Medulla oblongata (tissue), 1 donor: Measurements from ENCODE around the gene PTPRCAP.
"Not testable (repeated sequence)": the region's sequence is repeated elsewhere in the genome, so short reads cannot be mapped to it uniquely, and the experiment has no call there.

ENCODE experiments used
- DNase-seq: peaks from one replicate; pipeline ENCODE4 v3.0.0-alpha.2; 2015; ENCODE audit errors: extremely low spot score

Gene PTPRCAP

DNA sequence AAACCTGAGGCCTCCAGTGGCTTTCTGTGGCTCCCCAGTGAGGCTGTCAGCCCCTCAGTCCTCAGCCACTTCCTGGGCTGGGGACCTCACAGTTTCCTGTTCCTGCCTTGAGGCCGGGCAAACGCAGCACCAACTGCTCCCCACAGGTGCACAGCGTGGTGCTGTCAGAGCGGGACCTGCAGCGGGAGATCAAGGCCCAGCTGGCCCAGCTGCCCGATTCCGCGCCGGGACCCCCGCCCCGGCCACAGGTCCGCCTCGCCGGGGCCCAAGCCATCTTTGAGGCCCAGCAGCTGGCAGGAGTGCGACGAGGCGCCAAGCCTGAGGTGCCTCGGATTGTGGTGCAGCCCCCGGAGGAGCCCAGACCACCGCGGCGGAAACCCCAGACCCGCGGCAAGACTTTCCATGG, 28.2 kb downstream of the PTPRCAP start:
- no peak for DNase-seq

DNA sequence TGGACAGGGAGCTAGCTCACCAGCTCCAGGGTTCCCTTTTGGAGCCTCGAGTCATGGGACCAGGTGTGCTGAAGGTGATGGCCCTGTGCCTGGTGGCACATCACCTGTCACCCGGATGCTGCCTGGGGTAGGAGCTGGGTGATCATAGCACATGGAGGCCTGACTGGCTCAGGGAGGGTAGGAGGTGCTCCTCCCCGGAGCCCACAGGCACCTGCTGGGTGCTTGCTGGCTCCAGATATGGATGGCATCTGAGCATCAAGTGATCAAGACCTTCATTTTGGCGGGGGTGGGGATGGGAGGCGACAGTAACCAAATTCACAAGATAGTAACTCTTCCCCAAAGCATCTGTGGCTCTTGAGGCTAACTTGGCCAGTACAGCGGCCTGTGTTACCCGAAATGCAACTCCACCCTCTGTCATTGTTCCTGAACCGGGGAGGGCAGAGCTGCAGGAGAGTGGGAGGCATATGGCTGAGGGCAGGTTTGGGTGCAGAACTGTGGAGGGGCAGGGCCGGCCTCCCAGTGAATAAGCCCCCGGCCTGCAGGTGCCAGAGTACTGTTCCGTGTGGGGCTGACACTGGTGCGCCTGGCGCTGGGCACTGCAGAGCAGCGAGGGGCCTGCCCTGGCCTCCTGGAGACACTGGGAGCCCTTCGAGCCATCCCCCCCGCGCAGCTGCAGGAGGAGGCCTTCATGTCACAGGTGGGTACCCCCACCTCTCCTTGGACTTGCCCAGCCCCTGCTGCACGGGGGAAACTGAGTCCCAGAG, 28.9 kb downstream of the PTPRCAP start:
- DNase-seq, result no peak

DNA sequence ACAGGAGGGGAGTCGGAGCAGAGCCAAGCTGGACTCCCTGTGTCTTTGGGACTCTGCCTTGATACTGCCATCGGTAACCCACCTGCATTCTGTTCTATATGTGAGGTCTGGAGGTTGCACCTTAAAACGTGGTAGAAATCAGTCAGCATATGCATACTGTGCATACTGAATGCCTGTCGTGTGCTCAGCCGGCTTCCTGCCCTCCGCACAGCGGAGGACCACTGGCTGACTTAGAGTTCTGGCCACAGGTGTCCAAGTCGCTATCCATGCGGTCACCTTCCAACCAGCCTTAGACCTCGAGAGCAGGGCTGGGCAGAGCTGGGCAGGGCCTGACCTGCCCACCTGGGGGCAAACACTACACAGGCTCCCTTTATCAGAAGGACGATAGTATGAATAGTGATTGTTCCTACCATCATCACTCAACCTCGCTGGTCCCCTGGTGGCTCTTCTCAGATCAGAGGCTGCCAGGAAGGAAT, 29.8 kb downstream of the PTPRCAP start:
- DNase-seq, result no peak

DNA sequence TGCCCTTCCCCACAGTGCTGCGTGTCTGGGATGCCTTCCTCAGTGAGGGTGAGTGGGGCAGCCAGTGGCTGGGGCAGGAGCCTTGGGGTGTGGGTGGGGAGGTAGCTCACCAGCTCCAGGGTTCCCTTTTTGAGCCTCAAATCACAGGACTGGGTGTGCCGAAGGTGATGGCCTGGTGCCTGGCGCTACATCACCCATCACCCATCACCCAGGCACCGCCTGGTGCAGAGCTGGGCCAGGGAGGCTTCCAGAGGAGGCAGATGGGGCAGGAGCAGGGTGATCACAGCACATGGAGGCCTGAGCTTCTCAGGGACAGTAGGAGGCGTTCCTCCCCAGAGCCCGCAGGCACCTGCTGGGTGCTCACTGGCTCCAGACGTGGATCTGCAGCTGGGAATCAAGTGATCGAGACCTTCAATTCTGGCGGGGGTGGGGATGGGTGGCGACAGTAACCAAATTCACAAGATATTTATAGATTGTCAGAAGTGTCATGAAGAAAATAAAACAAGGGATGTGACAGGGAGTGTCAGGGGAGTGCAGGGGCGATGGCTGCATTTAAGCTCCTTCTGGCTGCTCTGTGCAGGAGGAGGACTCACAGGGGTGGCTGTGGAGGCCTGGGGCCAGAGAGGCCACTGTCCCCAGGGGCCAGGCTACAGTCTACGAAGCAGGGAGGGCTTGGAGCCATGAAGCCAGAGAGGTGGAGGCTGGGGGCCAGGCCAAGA, 30.4 kb downstream of the PTPRCAP start:
- peak; percentile 71 for DNase-seq

DNA sequence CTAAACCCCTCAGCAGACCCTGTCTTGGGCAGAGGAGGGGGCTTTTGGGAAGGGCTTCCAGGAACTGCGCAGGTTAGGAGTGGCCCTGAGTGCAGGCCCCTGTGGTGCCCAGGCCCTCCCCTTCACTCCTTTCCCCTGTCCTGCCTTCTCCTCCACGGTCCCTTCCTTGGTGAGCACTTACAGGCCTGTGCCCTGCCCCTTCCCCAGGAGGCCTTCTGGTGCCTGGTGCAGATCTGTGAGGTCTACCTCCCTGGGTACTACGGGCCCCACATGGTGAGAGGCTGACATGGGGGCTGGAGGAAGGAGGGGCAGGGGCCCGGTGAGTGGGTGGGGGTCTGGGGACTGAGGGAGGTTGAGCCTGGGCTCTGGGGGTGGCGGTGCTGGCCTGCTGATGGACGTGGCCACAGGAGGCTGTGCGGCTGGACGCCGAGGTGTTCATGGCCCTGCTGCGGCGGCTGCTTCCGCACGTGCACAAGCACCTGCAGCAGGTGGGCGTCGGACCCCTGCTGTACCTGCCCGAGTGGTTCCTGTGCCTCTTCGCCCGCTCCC, 31.0 kb downstream of the PTPRCAP start:
- DNase-seq, result no peak

DNA sequence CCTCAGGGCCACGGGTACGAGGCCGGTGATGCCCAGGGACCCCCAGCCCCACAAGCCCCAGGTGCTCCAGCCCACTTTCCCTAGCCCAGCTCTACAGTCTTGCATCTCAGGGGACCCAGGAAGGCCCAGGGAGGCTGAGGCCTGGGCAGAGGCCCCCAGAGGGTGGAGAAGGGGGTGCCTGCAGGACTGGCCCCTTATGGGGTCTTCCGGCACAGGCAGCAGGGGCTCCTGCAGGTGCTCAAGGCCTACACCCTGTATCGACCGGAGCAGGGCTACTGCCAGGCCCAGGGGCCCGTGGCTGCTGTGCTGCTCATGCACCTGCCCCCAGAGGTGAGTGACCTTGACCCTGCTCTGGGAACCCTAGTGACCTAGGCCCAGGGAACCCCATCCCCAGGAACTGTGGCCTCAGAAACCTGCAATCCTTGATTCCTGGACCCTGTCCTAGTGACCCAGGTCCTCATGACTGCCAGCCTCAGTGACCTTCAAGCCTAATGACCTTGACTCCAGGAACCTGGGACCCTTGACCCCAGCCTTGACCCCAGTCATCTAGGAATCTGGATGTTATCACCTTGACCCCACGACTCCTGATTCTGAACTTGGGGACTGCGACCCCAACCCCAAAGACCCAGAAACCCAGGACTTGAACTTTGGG, 31.7 kb downstream of the PTPRCAP start:
- DNase-seq, result no peak

DNA sequence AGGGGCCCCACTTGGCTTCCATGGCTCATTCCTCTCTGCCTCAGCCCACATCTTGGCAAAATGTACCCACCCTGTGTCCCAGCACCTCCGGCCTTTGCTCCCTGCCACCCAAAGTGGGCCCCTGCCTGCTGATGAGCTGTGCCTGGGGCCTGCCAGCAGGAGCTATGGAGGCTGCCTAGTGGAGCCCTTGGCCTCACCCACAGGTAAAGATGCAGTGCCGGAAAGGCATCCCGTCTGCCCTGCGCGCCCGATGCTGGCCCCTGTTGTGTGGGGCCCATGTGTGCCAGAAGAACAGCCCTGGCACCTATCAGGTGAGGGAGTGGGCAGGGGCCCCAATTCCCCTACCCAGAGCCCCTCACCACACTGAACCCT, 32.3 kb downstream of the PTPRCAP start:
- no peak for DNase-seq

DNA sequence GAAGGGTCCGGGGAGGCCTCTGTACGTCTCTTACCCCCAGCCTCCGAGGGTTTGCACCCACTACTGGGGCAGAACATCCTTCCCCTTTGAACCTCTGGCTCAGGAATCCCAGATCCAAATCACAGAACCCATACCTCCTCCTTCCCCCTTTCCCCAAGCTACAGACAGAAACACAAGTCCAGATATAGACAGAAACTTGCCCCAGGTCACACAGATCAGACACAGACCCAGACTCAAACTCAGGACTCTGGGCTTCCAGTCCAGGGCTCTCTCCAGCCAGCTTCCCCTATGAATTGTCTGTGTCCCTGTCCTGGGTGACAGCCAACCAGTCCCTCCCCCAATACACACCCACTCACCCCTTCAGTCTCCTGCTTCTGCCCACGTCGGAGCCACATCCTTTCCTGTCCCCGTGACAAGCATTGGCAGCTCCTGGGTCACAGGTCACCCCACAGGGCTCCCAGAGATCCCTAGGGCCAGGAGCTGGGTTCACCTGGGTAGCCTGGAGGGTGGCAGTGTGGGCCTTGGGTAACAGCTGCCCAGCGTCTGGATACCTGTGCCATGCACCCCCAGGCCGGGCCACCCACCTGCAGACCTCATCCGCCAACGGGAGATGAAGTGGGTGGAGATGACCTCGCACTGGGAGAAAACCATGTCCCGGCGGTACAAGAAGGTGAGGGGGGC, 32.8 kb downstream of the PTPRCAP start:
- no peak for DNase-seq

DNA sequence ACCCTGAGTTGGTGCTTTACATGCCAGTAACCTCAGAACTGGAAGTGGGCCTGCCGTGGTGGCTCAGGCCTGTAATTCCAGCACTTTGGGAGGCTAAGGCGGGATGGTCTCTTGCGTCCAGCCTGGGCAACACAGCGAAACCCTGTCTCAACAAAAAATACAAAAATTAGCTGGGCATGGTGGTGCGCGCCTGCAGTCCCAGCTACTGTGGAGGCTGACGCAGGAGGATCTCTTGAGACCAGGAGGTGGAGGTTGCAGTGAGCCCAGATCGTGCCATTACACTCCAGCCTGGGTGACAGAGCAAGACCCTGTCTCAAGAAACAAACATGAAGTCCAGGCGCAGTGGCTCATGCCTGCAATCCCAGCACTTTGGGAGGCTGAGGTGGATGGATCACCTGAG, 34.4 kb downstream of the PTPRCAP start:
- not testable (repeated sequence) for DNase-seq

DNA sequence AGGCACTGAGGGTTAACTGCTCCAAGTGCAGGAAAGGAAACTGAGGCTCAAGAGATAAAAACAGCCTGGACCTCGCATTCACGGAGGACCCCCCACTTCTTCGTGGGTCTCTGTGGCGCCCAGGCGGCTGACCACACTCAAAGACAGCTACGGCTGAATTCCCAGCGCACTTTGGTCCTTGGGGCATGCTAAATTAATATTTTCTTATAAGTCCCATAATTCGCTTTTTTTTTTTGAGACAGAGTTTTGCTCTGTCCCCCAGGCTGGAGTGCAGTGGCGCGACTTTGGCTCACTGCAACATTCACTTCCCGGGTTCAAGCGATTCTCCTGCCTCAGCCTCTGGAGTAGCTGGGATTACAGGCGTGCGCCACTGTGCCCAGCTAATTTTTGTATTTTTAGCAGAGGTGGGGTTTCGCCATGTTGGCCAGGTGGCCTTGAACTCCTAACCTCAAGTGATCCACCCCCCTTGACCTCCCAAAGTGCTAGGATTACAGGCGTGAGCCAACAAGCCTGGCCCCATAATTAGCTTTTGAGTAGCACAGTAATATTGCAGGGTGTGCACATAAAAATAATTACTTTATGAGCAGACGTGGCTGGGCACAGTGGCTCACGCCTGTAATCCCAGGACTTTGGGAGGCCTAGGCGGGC, 35.2 kb downstream of the PTPRCAP start:
- not testable (repeated sequence) for DNase-seq

DNA sequence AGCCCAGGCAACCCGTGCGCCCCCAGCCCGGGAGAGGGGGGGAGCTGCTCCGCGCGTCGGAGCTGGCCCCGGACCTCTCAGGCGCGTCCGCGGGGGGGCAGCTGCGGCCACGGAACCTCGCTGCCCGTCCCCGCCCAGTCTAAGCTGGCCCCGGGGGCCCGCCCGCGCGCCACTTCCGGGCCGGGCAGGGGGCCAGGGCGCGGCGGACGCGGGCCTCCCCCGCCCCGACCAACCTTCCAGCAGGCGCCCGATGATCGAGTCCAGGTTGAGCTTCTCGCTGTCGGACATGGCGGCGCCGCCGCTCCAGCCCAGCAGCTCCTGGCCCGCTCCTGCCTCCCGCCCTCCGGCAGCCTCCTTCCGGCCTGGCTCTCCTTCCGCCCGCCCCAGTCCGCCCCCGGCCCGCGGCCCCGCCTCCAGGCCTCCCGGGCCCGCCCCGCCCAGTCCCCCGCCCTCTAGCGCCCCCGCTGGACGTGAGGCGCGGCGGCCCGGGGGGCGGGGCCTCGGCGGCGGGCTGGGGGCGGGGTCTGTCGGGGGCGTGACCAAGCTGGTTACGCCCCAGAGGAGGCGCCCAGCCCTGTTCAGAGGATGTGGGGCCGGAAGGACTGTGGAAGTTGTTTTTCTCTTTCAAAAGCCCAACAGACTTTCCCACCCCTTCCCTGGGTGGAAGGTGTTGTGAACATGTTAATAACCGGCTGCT, 35.8 kb downstream of the PTPRCAP start, which contains the start of gene PPP1CA:
PPP1CA (minus strand) TSS at position 364 of the 697 bp plus-strand sequence; CDS start at position 288, 76 bp downstream.
- DNase-seq, result peak; percentile 92

DNA sequence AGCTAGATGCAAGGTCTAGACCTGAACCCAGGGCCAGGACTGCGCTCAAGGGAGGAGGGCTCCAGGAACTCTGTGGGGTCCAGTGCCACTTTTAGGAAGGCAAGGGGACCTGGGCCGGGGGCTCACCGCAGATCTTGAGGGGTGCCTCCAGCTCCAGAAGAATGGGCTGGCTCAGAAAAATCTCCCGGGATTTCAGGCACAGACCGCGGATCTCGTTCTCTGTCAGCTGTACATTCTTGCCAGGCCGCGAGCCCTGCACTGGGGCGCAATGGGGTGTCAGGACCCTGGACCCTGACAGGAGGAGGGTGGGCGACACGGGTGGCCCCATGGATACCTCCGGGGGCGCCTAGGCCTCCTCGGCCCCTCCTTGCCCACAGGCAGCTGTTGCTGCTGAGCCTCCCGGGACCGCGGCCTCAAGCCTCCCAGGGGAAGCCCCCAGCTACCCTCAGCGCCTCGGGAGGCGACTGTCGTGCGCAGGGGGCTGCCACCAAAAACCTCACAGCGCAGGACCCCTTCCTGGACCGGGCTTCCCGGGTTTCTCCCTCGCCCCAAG, 36.5 kb downstream of the PTPRCAP start:
- DNase-seq, result no peak

DNA sequence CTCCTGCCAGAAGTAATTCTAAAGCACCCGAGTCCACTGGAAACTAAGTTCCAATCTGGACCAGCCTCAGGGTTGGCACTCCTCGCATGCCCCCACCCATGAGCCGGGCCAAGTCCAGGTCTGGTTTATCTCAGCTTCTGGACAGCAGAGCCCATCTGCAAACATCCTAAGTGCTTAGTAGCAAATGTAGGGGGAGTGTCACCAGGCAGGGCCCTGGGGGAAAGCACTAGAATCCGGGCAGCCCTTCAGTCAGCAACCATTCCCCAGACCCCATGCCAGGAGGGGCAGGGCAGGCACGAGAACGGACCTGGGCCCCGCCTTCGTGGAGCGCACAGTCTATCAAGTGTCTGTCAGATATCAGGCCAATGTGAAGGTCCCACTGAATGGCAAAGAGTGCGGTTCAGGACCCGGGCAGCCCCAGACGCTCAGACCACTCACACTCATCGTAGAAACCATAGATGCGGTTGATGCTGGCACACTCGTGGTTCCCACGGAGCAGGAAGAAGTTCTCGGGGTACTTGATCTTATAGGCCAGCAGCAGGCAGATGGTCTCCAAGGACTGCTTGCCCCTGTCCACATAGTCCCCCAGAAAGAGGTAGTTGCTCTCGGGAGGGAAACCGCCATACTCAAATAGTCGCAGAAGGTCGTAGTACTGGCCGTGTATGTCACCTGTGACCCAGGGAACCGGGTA, 37.1 kb downstream of the PTPRCAP start:
- no peak for DNase-seq

DNA sequence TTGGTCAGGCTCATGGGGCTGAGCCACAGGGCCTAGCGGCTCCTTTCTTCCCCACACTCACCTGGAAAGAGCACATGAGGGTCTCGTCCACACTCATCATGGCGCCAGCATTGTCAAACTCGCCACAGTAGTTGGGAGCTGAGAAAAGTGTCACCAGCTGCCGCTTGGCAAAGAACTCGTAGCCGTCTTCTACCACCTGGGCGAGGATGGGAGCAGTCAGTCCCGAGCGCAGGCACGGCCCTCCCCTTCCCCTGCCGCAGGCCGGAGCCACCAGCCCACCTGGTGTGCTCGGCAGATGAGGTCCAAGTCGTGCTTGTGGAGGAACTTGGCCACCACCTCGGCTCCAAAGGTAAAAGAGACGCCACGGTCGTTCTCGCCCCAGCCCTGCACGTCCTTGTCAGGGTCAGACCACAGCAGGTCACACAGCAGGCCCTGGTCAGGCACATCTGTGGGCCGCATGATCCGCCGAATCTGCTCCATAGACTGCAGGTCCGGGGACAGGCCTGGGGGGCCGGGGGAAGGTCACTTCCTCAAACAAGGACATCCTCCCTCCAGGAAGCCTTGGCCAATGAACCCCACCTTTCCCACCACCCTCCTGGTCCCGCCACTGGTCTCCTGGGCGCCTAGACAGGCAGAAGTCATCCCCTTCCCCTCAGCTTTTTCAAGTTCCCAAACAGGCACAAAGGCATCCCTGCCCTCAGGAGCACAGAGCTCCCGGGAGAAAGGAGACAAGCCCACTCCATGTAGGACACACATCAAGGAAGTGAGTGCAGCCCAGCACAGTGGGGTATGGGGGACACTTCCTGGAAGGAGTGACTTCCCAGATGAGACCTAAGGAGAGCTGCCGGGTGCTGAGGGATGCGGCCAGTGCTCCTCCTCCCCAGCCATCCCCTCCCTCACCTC, 38.6 kb downstream of the PTPRCAP start:
- no peak for DNase-seq

DNA sequence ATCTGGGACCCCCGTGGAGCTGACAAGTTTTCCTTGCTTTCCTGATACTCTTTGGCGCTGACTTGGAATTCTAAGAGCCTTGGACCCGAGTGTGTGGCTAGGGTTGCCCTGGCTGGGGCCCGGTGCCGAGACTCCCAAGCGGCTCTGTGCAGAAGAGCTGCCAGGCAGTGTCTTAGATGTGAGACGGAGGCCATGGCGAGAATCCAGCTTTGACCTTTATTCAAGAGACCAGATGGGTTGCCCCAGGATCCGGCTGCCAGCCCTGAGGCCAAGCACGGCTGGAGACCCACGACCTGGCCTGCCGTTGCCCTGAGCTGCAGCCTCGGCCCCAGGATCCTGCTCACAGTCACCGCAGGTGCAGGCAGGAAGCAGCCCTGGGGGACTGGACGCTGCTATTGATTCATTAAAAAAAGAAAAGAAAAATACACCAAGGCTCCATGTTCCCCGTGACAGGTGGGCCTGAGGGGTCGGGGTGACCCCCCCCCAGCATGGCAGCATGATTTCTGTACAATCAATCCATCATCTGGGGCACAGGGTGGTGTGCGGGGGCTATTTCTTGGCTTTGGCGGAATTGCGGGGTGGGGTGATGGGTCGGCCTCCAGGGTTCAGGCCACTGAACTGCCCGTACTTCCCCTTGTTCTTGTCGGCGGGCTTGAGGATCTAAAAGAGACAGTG, 39.4 kb downstream of the PTPRCAP start:
- DNase-seq, result no peak

DNA sequence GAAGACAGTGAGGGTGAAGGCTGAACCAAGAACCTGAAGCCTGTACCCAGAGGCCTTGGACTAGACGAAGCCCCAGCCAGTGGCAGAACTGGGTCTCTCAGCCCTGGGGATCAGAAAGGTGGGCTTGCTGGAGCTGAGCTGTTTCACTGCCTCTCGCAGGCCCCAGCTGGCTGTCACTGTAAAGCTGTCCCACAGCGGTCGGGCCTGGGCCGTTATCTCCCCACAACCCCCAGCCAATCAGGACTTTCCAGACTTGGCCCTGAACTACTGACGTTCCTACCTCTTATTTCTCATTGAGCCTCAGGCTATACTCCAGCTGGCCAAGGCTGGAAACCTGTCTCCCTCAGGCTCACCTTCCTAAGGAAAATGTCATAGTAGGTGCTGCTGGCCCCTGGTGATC, 39.9 kb downstream of the PTPRCAP start:
- no peak for DNase-seq

DNA sequence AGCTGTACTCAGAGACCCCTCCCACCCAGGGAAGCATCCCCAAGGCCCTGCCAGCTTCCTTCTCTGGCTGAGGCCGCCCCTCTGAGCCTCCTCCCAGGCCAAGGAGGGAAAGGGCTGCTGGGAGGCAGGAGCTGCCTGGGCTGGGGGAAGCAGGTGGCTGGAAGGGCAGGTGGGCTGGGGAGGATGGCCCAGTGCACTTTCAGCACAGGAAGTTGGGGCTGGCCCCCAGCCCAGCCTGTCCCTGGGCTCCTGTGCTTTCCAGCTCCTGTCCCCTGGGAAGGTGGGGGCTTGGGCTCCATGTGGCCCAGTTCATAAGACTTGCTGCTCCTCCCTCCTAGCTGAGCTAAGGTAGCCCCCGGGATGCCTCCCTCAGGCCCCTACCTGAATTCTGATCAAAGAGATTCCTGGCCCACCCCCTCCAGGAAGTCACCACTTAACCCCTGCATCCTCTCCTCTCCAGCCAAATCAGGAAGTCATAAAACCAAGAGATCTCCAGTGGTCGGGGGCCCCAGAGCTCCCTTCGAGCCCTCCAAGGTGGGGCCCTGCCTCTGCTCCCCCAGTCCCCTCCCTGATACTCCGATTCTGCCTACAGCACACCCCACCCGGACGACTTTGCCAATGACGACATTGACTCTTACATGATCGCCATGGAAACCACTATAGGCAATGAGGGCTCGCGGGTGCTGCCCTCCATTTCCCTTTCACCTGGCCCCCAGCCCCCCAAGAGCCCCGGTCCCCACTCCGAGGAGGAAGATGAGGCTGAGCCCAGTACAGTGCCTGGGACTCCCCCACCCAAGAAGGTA, 40.7 kb downstream of the PTPRCAP start:
- no peak for DNase-seq
